Prostate gland (tissue), 2 donors: ENCODE results near the gene PLXND1.

Experiments used
- POLR2A ChIP-seq: fragments of 450-650 bp; IDR thresholded peaks from one replicate; pipeline ENCODE4 v1.6.1; 2016; ENCODE audit warnings: antibody characterized with exemption, mild to moderate bottlenecking
- TF ChIP-seq, protein P1 (sequence below), 4 experiments: fragments of 200-600 bp in 2 of 4; fragments of 450-650 bp in 2 of 4; sonication (generic) in 2 of 4; IDR thresholded peaks; 1 replicate in 3 of 4; 2 replicates in 1 of 4; pipeline ENCODE4 v1.5.1; 2016 to 2019; ENCODE audit warnings: antibody characterized with exemption in 4 of 4, mild to moderate bottlenecking in 2 of 4, moderate library complexity in 2 of 4

GRCh38 chr3:129579991-129580390, 26.5 kb downstream of the PLXND1 start:
- TF ChIP-seq, protein P1, sequence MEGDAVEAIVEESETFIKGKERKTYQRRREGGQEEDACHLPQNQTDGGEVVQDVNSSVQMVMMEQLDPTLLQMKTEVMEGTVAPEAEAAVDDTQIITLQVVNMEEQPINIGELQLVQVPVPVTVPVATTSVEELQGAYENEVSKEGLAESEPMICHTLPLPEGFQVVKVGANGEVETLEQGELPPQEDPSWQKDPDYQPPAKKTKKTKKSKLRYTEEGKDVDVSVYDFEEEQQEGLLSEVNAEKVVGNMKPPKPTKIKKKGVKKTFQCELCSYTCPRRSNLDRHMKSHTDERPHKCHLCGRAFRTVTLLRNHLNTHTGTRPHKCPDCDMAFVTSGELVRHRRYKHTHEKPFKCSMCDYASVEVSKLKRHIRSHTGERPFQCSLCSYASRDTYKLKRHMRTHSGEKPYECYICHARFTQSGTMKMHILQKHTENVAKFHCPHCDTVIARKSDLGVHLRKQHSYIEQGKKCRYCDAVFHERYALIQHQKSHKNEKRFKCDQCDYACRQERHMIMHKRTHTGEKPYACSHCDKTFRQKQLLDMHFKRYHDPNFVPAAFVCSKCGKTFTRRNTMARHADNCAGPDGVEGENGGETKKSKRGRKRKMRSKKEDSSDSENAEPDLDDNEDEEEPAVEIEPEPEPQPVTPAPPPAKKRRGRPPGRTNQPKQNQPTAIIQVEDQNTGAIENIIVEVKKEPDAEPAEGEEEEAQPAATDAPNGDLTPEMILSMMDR (IDR thresholded peaks at IDR 0.05), result no peak
- no peak for TF ChIP-seq POLR2A
